HEK293 (cell line): Measurements from ENCODE around the gene GNL3.

Experiments used
- CTCF ChIA-PET: fragments of 350-600 bp; formaldehyde crosslinking; extraction: SDS; loops from one replicate; lab custom pipeline; 2021; ENCODE audit warnings: antibody characterized with exemption; lab: Yijun Ruan, JAX
- POLR2A ChIA-PET: fragments of 300-600 bp; formaldehyde crosslinking; extraction: SDS; loops from one replicate; lab custom pipeline; 2020; ENCODE audit warnings: antibody characterized with exemption, inconsistent platforms; lab: Yijun Ruan, JAX
- H3K27ac ChIP-seq: fragments of 200-500 bp; sonication (Bioruptor generic); 2 replicates; pipeline ENCODE4 v1.5.1; 2014; ENCODE audit warnings: low read depth, low read length, control low read depth, inconsistent platforms; ENCODE audit errors: extremely low read depth
- H3K36me3 ChIP-seq, 2 experiments: fragments of 200-500 bp in 1 of 2; sonication (Bioruptor generic) in 1 of 2; 1 replicate in 1 of 2; 2 replicates in 1 of 2; pipeline ENCODE4 v1.5.1; 2014 to 2017; ENCODE audit warnings: inconsistent platforms in 2 of 2, low read length in 2 of 2; ENCODE audit not compliant: control insufficient read depth in 2 of 2, insufficient read depth in 1 of 2
- H3K4me1 ChIP-seq: fragments of 200-500 bp; sonication (Bioruptor generic); 2 replicates; pipeline ENCODE4 v1.5.1; 2014; ENCODE audit warnings: mild to moderate bottlenecking, low read length, inconsistent platforms; ENCODE audit not compliant: control insufficient read depth, insufficient read depth
- H3K4me3 ChIP-seq: 2 replicates; pipeline ENCODE4 v1.5.1; 2011; ENCODE audit warnings: low read depth, mild to moderate bottlenecking, control low read depth, low read length, moderate library complexity
- H3K9me3 ChIP-seq: fragments of 200-500 bp; sonication (Bioruptor generic); 2 replicates; pipeline ENCODE4 v1.5.1; 2014; ENCODE audit warnings: low read depth, low read length, inconsistent platforms; ENCODE audit not compliant: control insufficient read depth, insufficient read depth
- KLF10 ChIP-seq: fragments of 450-650 bp; IDR thresholded peaks from 2 replicates; pipeline ENCODE4 v1.5.1; 2018; ENCODE audit warnings: missing biosample characterization, mild to moderate bottlenecking, missing genetic modification characterization
- MYNN ChIP-seq: fragments of 450-650 bp; formaldehyde crosslinking; IDR thresholded peaks from 2 replicates; pipeline ENCODE4 v1.5.1; 2016; ENCODE audit warnings: missing biosample characterization, missing genetic modification characterization, borderline replicate concordance
- PRDM1 ChIP-seq: fragments of 450-650 bp; formaldehyde crosslinking; IDR thresholded peaks from 2 replicates; pipeline ENCODE4; 2016; ENCODE audit warnings: missing biosample characterization, missing genetic modification characterization
- SP2 ChIP-seq: fragments of 450-650 bp; formaldehyde crosslinking; IDR thresholded peaks from 2 replicates; pipeline ENCODE4 v1.5.1; 2016; ENCODE audit warnings: missing biosample characterization, missing genetic modification characterization
- YY1 ChIP-seq: fragments of 450-650 bp; formaldehyde crosslinking; IDR thresholded peaks from 2 replicates; pipeline ENCODE4 v1.5.1; 2018; ENCODE audit warnings: missing biosample characterization, missing genetic modification characterization
- ZBTB1 ChIP-seq: fragments of 450-650 bp; formaldehyde crosslinking; IDR thresholded peaks from 2 replicates; pipeline ENCODE4 v1.5.1; 2016; ENCODE audit warnings: missing biosample characterization, missing genetic modification characterization
- ZBTB17 ChIP-seq: fragments of 450-650 bp; formaldehyde crosslinking; IDR thresholded peaks from 2 replicates; pipeline ENCODE4 v1.5.1; 2016; ENCODE audit warnings: missing biosample characterization, missing genetic modification characterization
- ZBTB8A ChIP-seq: fragments of 450-650 bp; formaldehyde crosslinking; IDR thresholded peaks from 2 replicates; pipeline ENCODE4 v1.5.1; 2016; ENCODE audit warnings: missing biosample characterization, missing genetic modification characterization
- ZEB2 ChIP-seq: fragments of 450-650 bp; formaldehyde crosslinking; IDR thresholded peaks from 2 replicates; pipeline ENCODE4 v1.5.1; 2016; ENCODE audit warnings: missing biosample characterization, missing genetic modification characterization
- ZFHX2 ChIP-seq: fragments of 450-650 bp; formaldehyde crosslinking; conservative IDR thresholded peaks from 2 replicates; pipeline ENCODE4 v1.5.1; 2016; ENCODE audit warnings: missing biosample characterization, missing genetic modification characterization
- ZFP37 ChIP-seq: fragments of 450-650 bp; formaldehyde crosslinking; IDR thresholded peaks from 2 replicates; pipeline ENCODE4 v1.5.1; 2016; ENCODE audit warnings: missing biosample characterization, missing genetic modification characterization
- ZIC2 ChIP-seq: fragments of 450-650 bp; formaldehyde crosslinking; IDR thresholded peaks from 2 replicates; pipeline ENCODE4 v1.5.1; 2016; ENCODE audit warnings: missing biosample characterization, missing genetic modification characterization
- ZNF292 ChIP-seq: fragments of 450-650 bp; formaldehyde crosslinking; IDR thresholded peaks from 2 replicates; pipeline ENCODE4 v1.5.1; 2016; ENCODE audit warnings: low read depth, missing biosample characterization, missing genetic modification characterization, borderline replicate concordance
- ZNF341 ChIP-seq: fragments of 450-650 bp; formaldehyde crosslinking; IDR thresholded peaks from 2 replicates; pipeline ENCODE4; 2016; ENCODE audit warnings: low read depth, missing biosample characterization, missing genetic modification characterization
- ZNF501 ChIP-seq: fragments of 450-650 bp; formaldehyde crosslinking; IDR thresholded peaks from 2 replicates; pipeline ENCODE4 v1.5.1; 2016; ENCODE audit warnings: missing biosample characterization, missing genetic modification characterization
- ZNF514 ChIP-seq: fragments of 450-650 bp; formaldehyde crosslinking; IDR thresholded peaks from 2 replicates; pipeline ENCODE4 v1.5.1; 2016; ENCODE audit warnings: missing biosample characterization, missing genetic modification characterization
- ZNF654 ChIP-seq: fragments of 450-650 bp; formaldehyde crosslinking; IDR thresholded peaks from 2 replicates; pipeline ENCODE4 v1.5.1; 2016; ENCODE audit warnings: low read depth, missing biosample characterization, missing genetic modification characterization
- ZNF768 ChIP-seq: fragments of 450-650 bp; formaldehyde crosslinking; IDR thresholded peaks from 2 replicates; pipeline ENCODE4 v1.5.1; 2018; ENCODE audit warnings: missing biosample characterization, mild to moderate bottlenecking, missing genetic modification characterization
- TF ChIP-seq, protein P1 (sequence below): fragments of 450-650 bp; IDR thresholded peaks from 2 replicates; pipeline ENCODE4 v1.5.1; 2018; ENCODE audit warnings: missing biosample characterization, missing genetic modification characterization
- TF ChIP-seq, protein P2 (sequence below): fragments of 450-650 bp; formaldehyde crosslinking; optimal IDR thresholded peaks from 2 replicates; pipeline ENCODE3; 2016; ENCODE audit warnings: missing biosample characterization, mild to moderate bottlenecking, missing genetic modification characterization
- TF ChIP-seq, protein P3 (sequence below): fragments of 450-650 bp; formaldehyde crosslinking; IDR thresholded peaks from 2 replicates; pipeline ENCODE4 v1.5.1; 2016; ENCODE audit warnings: missing biosample characterization, missing genetic modification characterization
- TF ChIP-seq, protein P4 (sequence below): fragments of 450-650 bp; formaldehyde crosslinking; IDR thresholded peaks from 2 replicates; pipeline ENCODE4 v1.5.1; 2016; ENCODE audit warnings: missing biosample characterization, missing genetic modification characterization

Gene GNL3

DNA sequence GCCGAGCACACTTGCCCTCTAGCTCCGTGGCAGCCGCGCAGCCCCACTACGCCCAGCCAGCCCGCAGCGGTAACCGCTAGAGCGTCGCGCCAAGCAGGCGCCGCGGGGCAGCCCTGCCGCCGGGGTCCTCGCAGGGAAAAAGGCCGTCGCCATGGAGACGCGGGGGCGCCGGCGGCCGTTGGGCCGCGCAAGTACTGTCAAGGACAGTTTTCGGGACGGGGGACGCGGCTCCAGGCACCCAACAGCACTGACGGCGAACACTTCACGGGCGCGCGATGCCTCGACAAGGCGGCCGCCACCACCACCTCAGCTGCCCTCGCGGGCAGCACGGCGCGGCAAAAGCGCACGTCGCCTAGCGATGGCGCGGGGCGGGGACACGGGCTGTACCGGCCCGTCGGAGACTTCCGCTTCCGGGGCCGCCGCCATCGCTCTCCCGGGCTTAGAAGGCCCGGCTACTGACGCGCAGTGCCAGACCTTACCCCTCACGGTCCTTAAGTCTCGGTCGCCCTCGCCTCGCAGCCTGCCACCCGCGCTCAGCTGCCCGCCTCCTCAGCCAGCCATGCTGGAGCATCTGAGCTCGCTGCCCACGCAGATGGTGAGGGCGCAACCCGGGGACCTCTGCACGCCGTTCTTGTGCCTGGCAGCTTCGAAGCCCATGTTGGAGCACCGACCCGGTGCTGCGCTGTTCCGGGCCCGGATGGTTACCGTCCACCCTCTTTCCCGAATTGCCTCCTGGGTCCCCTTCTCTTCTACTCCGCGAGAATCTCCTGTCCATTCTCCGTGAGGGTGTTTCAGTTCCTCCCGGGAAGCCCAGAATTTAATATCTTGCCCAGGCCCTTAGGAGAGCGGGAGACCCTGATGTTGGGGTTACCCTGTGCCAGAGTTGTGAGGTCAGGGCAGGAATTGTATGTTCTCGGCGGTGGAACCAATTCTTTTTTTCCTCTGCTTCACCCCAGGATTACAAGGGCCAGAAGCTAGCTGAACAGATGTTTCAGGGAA lies 20.2 kb downstream of the GNL3 start, which contains the start of the genes GLT8D1 and SPCS1 (continued):
- TF ChIP-seq, protein P1, sequence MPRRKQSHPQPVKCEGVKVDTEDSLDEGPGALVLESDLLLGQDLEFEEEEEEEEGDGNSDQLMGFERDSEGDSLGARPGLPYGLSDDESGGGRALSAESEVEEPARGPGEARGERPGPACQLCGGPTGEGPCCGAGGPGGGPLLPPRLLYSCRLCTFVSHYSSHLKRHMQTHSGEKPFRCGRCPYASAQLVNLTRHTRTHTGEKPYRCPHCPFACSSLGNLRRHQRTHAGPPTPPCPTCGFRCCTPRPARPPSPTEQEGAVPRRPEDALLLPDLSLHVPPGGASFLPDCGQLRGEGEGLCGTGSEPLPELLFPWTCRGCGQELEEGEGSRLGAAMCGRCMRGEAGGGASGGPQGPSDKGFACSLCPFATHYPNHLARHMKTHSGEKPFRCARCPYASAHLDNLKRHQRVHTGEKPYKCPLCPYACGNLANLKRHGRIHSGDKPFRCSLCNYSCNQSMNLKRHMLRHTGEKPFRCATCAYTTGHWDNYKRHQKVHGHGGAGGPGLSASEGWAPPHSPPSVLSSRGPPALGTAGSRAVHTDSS (tag by site-specific recombination) = no peak
- TF ChIP-seq ZNF341 (tag by site-specific recombination) = peak; percentile 79
- peak; percentile 78 for TF ChIP-seq ZBTB17
- no peak for TF ChIP-seq ZNF514 (tag by site-specific recombination)
- peak; percentile 69 for TF ChIP-seq ZNF501 (tag by site-specific recombination)
- peak; percentile 96 for TF ChIP-seq MYNN (tag by site-specific recombination)
- TF ChIP-seq PRDM1 (tag by site-specific recombination) = no peak
- TF ChIP-seq ZBTB8A (tag by site-specific recombination) = peak; percentile 93
- TF ChIP-seq ZNF768 (tag by site-specific recombination) = no peak
- TF ChIP-seq KLF10 (tag by site-specific recombination) = no peak
- TF ChIP-seq ZFHX2 = peak; percentile 85
- TF ChIP-seq SP2 (tag by site-specific recombination) = peak; percentile 88
- TF ChIP-seq YY1 = peak; percentile 82
- TF ChIP-seq ZFP37 (tag by site-specific recombination) = 0 out of 2 replicates have a peak, but pooled peaks have one; percentile 18
- TF ChIP-seq, protein P2, sequence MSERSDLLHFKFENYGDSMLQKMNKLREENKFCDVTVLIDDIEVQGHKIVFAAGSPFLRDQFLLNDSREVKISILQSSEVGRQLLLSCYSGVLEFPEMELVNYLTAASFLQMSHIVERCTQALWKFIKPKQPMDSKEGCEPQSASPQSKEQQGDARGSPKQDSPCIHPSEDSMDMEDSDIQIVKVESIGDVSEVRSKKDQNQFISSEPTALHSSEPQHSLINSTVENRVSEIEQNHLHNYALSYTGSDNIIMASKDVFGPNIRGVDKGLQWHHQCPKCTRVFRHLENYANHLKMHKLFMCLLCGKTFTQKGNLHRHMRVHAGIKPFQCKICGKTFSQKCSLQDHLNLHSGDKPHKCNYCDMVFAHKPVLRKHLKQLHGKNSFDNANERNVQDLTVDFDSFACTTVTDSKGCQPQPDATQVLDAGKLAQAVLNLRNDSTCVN (tag by site-specific recombination) = peak; percentile 93
- TF ChIP-seq, protein P3, sequence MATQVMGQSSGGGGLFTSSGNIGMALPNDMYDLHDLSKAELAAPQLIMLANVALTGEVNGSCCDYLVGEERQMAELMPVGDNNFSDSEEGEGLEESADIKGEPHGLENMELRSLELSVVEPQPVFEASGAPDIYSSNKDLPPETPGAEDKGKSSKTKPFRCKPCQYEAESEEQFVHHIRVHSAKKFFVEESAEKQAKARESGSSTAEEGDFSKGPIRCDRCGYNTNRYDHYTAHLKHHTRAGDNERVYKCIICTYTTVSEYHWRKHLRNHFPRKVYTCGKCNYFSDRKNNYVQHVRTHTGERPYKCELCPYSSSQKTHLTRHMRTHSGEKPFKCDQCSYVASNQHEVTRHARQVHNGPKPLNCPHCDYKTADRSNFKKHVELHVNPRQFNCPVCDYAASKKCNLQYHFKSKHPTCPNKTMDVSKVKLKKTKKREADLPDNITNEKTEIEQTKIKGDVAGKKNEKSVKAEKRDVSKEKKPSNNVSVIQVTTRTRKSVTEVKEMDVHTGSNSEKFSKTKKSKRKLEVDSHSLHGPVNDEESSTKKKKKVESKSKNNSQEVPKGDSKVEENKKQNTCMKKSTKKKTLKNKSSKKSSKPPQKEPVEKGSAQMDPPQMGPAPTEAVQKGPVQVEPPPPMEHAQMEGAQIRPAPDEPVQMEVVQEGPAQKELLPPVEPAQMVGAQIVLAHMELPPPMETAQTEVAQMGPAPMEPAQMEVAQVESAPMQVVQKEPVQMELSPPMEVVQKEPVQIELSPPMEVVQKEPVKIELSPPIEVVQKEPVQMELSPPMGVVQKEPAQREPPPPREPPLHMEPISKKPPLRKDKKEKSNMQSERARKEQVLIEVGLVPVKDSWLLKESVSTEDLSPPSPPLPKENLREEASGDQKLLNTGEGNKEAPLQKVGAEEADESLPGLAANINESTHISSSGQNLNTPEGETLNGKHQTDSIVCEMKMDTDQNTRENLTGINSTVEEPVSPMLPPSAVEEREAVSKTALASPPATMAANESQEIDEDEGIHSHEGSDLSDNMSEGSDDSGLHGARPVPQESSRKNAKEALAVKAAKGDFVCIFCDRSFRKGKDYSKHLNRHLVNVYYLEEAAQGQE (tag by site-specific recombination) = 0 out of 2 replicates have a peak, but pooled peaks have one; percentile 24
- peak; percentile 21; the same call in 1 of the 2 replicates for TF ChIP-seq ZIC2
- TF ChIP-seq ZEB2 (tag by site-specific recombination) = peak; percentile 65
- peak; percentile 100 for TF ChIP-seq ZBTB1 (tag by site-specific recombination)

DNA sequence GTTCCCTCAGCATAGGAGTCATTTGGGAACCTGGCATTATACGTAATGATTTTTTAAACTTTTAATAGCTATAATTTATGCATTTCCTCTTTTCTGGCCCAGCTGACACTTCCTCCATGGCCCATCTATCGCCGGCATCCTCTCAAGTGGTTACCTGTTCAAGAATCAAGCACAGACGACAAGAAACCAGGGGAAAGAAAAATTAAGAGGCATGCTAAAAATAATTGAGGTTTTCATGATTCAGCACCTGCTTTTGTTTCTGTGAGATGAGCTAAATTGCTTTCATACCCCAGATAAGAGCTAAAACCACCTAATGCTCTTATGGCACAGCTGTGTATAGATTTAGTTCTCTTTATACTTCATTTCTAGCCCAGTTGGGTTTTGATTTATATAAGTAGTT lies 21.8 kb downstream of the GNL3 start:
- CTCF ChIA-PET = interaction anchor here (0.6 kb wide), 1 partner anchor 295 kb away, joined by 5 read pairs; no protein-coding TSS in a partner anchor
- TF ChIP-seq ZNF292 (tag by site-specific recombination) (no peak), ZNF654 (tag by site-specific recombination) (no peak)
- TF ChIP-seq, protein P4, sequence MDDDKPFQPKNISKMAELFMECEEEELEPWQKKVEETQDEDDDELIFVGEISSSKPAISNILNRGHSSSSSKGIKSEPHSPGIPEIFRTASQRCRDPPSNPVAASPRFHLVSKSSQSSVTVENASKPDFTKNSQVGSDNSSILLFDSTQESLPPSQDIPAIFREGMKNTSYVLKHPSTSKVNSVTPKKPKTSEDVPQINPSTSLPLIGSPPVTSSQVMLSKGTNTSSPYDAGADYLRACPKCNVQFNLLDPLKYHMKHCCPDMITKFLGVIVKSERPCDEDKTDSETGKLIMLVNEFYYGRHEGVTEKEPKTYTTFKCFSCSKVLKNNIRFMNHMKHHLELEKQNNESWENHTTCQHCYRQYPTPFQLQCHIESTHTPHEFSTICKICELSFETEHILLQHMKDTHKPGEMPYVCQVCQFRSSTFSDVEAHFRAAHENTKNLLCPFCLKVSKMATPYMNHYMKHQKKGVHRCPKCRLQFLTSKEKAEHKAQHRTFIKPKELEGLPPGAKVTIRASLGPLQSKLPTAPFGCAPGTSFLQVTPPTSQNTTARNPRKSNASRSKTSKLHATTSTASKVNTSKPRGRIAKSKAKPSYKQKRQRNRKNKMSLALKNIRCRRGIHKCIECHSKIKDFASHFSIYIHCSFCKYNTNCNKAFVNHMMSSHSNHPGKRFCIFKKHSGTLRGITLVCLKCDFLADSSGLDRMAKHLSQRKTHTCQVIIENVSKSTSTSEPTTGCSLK (tag by site-specific recombination) = no peak
- POLR2A ChIA-PET = interaction anchor here (0.9 kb wide), 1 partner anchor 18 kb away, joined by 3 read pairs; no protein-coding TSS in a partner anchor
- Histone ChIP-seq H3K4me3 (no peak overlapping the region), H3K27ac (no peak overlapping the region), H3K9me3 (no peaks in the 10 kb centered on the region), H3K4me1 (peaks cover 3% of the 10 kb centered on the region; the same call in 1 of the 2 replicates), H3K36me3 (peaks cover 18 to 33% of the 10 kb centered on the region in 2 experiments)
